Stomach (tissue), 9 donors: ENCODE measurements around the gene SLAMF1. TPM values are rescaled to one million over a fixed set of nuclear protein-coding genes. Genes with fewer than 3 reads are reported as not detected.

Experiments
- DNase-seq, 2 donors: peaks; one replicate each; pipeline versions ENCODE4 v3.0.0 to v3.0.0-alpha.2; 2013 to 2019
- H3K27ac ChIP-seq, 5 donors: fragments of 200-600 bp in 4 of 5; sonication (generic) in 4 of 5; one replicate each; pipeline ENCODE4 v1.5.1; 2013 to 2019; ENCODE audit warnings: mild to moderate bottlenecking in 1 of 5, moderate library complexity in 1 of 5
- H3K27me3 ChIP-seq, 3 donors: fragments of 200-600 bp; sonication (generic); one replicate each; pipeline ENCODE4 v1.5.1; 2017 to 2019; ENCODE audit warnings: mixed run types in 1 of 3
- H3K36me3 ChIP-seq, 4 donors: fragments of 200-600 bp; sonication (generic); 1 replicate in 3 of 4; 2 replicates in 1 of 4; pipeline ENCODE4 v1.5.1; 2016 to 2019
- H3K4me1 ChIP-seq, 4 donors: fragments of 200-600 bp; sonication (generic); one replicate each; pipeline ENCODE4 v1.5.1; 2016 to 2019
- H3K4me3 ChIP-seq, 4 donors: fragments of 200-600 bp; sonication (generic) in 3 of 4; one replicate each; pipeline ENCODE4 v1.5.1; 2016 to 2019; ENCODE audit warnings: mild to moderate bottlenecking in 1 of 4
- H3K9me3 ChIP-seq, 4 donors: fragments of 200-600 bp; sonication (generic); one replicate each; pipeline ENCODE4 v1.5.1; 2016 to 2019
- CTCF ChIP-seq, 7 experiments: fragments of 450-650 bp in 4 of 7; fragments of 200-600 bp in 3 of 7; sonication (generic) in 3 of 7; IDR thresholded peaks; one replicate each; pipeline ENCODE4 v1.5.1; 2016 to 2019; ENCODE audit warnings: antibody characterized with exemption in 7 of 7, control low read depth in 2 of 7, mild to moderate bottlenecking in 1 of 7
- EP300 ChIP-seq: sonication (generic); formaldehyde crosslinking; IDR thresholded peaks from one replicate; pipeline ENCODE4 v1.6.1; 2017; ENCODE audit warnings: antibody characterized with exemption
- POLR2A ChIP-seq, 4 donors: fragments of 450-650 bp; IDR thresholded peaks; one replicate each; pipeline ENCODE4 v1.6.1; 2016; ENCODE audit warnings: antibody characterized with exemption in 4 of 4, control low read depth in 2 of 4, mild to moderate bottlenecking in 1 of 4, moderate library complexity in 1 of 4
- POLR2AphosphoS5 ChIP-seq, 3 donors: sonication (generic); formaldehyde crosslinking; IDR thresholded peaks; one replicate each; pipeline ENCODE4 v1.6.1; 2016; ENCODE audit warnings: antibody characterized with exemption in 3 of 3
- WGBS, 5 donors: extraction: QIAGEN DNeasy Blood & Tissue Kit in 3 of 5; methylation state at CpG; one replicate each; pipeline versions ENCODE4 v1.1.5 to v1.1.7; 2013 to 2018; 5-methylcytosine and 5-hydroxymethylcytosine counted together
- intact Hi-C: fragments of 100-400 bp; cut with DNase I; formaldehyde crosslinking; loops from one replicate; pipeline ENCODE4 v1.15.1; 2023; ENCODE audit warnings: low total_unique reads
- polyA plus RNA-seq, 3 donors: library from polyadenylated mRNA; stranded (reverse); fragments of 200-250 nt; gene quantifications; one replicate each; pipeline ENCODE4 v1.2.3, GENCODE V29; 2013
- total RNA-seq, 5 donors: library from RNA; depleted of rRNA; stranded (reverse); fragments of >200 nt; gene quantifications; one replicate each; pipeline versions ENCODE4 v1.1.0 to v1.2.3, GENCODE V29; 2014 to 2016
- donor health status: healthy with polysubstance abuse.
- donor health status: Bipolar disorder and iron deficiency.
- donor health status: healthy.

The SLAMF1 gene
- total and polyA plus RNA-seq, 8 donors = 0.12 to 4.1 (median 0.92) TPM; not detected in 3

DNA sequence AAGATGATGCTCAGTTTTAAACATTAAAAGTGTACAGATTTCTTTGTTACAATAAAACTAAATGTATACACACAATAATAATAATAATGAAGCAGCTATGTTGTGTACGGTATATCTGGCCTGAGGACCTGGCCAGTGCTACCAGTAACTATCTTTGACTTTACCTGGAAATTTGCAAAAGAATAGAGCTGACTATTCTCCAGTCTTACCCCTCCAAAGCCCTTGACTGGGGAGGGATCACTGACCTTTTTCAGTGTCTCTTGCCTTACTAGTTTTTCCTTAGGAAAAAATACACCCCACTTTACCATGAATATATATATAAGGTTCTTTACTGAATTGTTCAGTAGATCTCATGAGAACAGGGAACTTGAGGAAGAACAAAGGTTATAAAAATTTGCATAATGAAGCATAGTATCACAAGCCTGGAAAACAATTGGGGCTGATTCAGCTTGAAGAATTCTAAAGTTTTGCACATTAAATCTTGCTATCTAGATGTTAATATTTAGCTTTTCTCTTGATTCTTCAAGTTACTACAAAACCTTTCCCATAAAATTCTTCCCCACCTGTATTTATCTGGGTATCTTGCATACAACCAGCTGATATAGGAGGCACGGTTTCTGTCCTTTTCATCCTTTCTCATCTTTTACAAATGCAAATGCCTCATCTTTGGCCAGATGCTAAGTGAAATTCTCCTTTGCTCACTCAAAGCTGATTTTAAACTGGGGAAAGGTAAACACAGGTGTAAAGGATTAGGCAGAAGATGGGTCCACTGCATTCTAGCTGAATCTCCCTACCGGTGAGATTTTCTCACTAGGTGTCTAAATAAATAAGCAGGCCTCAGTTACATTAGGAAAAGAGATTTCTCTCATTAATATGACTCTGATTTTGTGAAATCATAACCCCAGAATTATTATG, 25.0 kb upstream of the SLAMF1 start:
- TF ChIP-seq EP300 = no peak
- no peak for TF ChIP-seq POLR2A (IDR thresholded peaks at IDR 0.05)
- TF ChIP-seq CTCF (IDR thresholded peaks at IDR 0.05) = no peak
- TF ChIP-seq POLR2AphosphoS5 (IDR thresholded peaks at IDR 0.05) = no peak
- no peak for DNase-seq
- peaks cover 0 to 14% (median 0%) of the 10 kb centered on the region in 3 donors for H3K27me3 ChIP-seq
- peaks cover 0 to 9% (median 2%) of the 10 kb centered on the region in 4 donors for H3K9me3 ChIP-seq
- 41 to 55% (median 47%) methylated on average over 3 of the region's 3 CpGs for WGBS, 5 donors
- no peak overlapping the region for H3K4me3 ChIP-seq
- H3K27ac ChIP-seq = no peak overlapping the region
- no peaks in the 10 kb centered on the region for H3K36me3 ChIP-seq
- peaks cover 0 to 20% (median 0%) of the 10 kb centered on the region in 4 donors for H3K4me1 ChIP-seq
- intact Hi-C loops = no loop called here

- peaks cover 0 to 14% (median 0%) of the 10 kb centered on the region in 3 donors for H3K27me3 ChIP-seq
- H3K4me1 ChIP-seq = peaks cover 0 to 31% (median 0%) of the 10 kb centered on the region in 4 donors
- intact Hi-C loops = no loop called here
- 83 to 91% (median 88%) methylated on average over 4 of the region's 4 CpGs for WGBS, 5 donors
- H3K36me3 ChIP-seq = no peaks in the 10 kb centered on the region
- no peak overlapping the region for H3K27ac ChIP-seq
- peaks cover 0 to 9% (median 2%) of the 10 kb centered on the region in 4 donors for H3K9me3 ChIP-seq
- no peak for DNase-seq
- TF ChIP-seq CTCF (IDR thresholded peaks at IDR 0.05) (no peak), POLR2A (IDR thresholded peaks at IDR 0.05) (no peak), POLR2AphosphoS5 (IDR thresholded peaks at IDR 0.05) (no peak), EP300 (no peak)
- no peak overlapping the region for H3K4me3 ChIP-seq
Observed at GRCh38 chr1:160670701-160671100, 23.9 kb upstream of the SLAMF1 start.

DNA sequence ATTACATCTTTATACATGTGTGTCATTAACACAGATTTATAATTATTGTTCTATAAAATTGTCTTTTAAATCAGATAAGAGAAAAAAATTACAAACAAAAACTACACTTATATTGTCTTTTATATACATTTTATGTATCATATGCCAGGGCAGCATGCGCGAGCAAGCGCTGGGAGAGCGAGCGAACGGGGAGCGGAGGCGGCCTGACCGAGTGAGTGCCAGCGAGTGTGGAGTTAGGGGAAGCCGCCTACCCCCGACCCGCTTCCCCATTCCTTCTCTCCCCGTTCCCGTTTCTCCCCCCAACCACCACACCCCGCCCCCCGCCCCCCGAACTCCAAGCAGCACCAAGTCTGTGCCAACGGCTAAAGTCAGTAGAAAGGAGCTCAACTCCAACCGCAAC, 23.0 kb upstream of the SLAMF1 start:
- no peak overlapping the region for H3K4me3 ChIP-seq
- no peak for TF ChIP-seq POLR2A (IDR thresholded peaks at IDR 0.05)
- no peak for TF ChIP-seq POLR2AphosphoS5 (IDR thresholded peaks at IDR 0.05)
- TF ChIP-seq EP300 = no peak
- TF ChIP-seq CTCF (IDR thresholded peaks at IDR 0.05) = no peak
- 96 to 98% (median 97%) methylated on average over 20 of the region's 20 CpGs for WGBS, 5 donors
- H3K9me3 ChIP-seq = peaks cover 0 to 9% (median 2%) of the 10 kb centered on the region in 4 donors
- DNase-seq = no peak
- peaks cover 0 to 14% (median 0%) of the 10 kb centered on the region in 3 donors for H3K27me3 ChIP-seq
- no peak overlapping the region for H3K27ac ChIP-seq
- H3K36me3 ChIP-seq = no peaks in the 10 kb centered on the region
- intact Hi-C loops = no loop called here
- peaks cover 0 to 33% (median 3%) of the 10 kb centered on the region in 4 donors for H3K4me1 ChIP-seq

GRCh38 chr1:160669276-160669675, 22.4 kb upstream of the SLAMF1 start:
- no peak for TF ChIP-seq EP300
- no peak for TF ChIP-seq POLR2AphosphoS5 (IDR thresholded peaks at IDR 0.05)
- TF ChIP-seq CTCF (IDR thresholded peaks at IDR 0.05) = no peak
- no peak for TF ChIP-seq POLR2A (IDR thresholded peaks at IDR 0.05)
- no peak overlapping the region for H3K4me3 ChIP-seq
- DNase-seq = no peak
- peaks cover 0 to 33% (median 4%) of the 10 kb centered on the region in 4 donors for H3K4me1 ChIP-seq
- H3K27ac ChIP-seq = no peak overlapping the region
- peaks cover 0 to 11% (median 0%) of the 10 kb centered on the region in 3 donors for H3K27me3 ChIP-seq
- H3K36me3 ChIP-seq = no peaks in the 10 kb centered on the region
- intact Hi-C loops = no loop called here
- peaks cover 0 to 9% (median 2%) of the 10 kb centered on the region in 4 donors for H3K9me3 ChIP-seq
